Measurements from ENCODE around the gene GUSB.

The GUSB gene

GRCh38 chr7:65927489-65928448 is 54.2 kb downstream of the GUSB start:
- H3K4me1 ChIP-seq (ENCODE audit: insufficient read depth, poor library complexity, severe bottlenecking), result no peaks in the 10 kb centered on the region
- no peak overlapping the region for H3K27ac ChIP-seq (ENCODE audit: poor library complexity, severe bottlenecking)
- H3K36me3 ChIP-seq (ENCODE audit: low read depth), result 0 out of 2 replicates have a peak, but pooled peaks cover 3% of the 10 kb centered on the region
- ATAC-seq (ENCODE audit: low read depth) (no peak), DNase-seq (ENCODE audit: low spot score) (no peak)
- H3K27me3 ChIP-seq (ENCODE audit: insufficient read depth, poor library complexity, severe bottlenecking), result no peaks in the 10 kb centered on the region
- H3K4me3 ChIP-seq (ENCODE audit: severe bottlenecking), result no peak overlapping the region
- no peak for TF ChIP-seq CTCF (IDR thresholded peaks at IDR 0.05; ENCODE audit: poor library complexity, severe bottlenecking)
- peaks cover 1% of the 10 kb centered on the region for H3K9me3 ChIP-seq (ENCODE audit: severe bottlenecking)

GRCh38 chr7:65926588-65926987 is 55.4 kb downstream of the GUSB start:
- Histone ChIP-seq H3K27ac (ENCODE audit: poor library complexity, severe bottlenecking) (no peak overlapping the region), H3K4me1 (ENCODE audit: insufficient read depth, poor library complexity, severe bottlenecking) (no peaks in the 10 kb centered on the region), H3K4me3 (ENCODE audit: severe bottlenecking) (no peak overlapping the region), H3K36me3 (ENCODE audit: low read depth) (0 out of 2 replicates have a peak, but pooled peaks cover 3% of the 10 kb centered on the region), H3K27me3 (ENCODE audit: insufficient read depth, poor library complexity, severe bottlenecking) (no peaks in the 10 kb centered on the region), H3K9me3 (ENCODE audit: severe bottlenecking) (peaks cover 1% of the 10 kb centered on the region)
- ATAC-seq (ENCODE audit: low read depth) (no peak), DNase-seq (ENCODE audit: low spot score) (no peak)
- TF ChIP-seq CTCF (IDR thresholded peaks at IDR 0.05; ENCODE audit: poor library complexity, severe bottlenecking), result no peak

- Histone ChIP-seq H3K9me3 (ENCODE audit: severe bottlenecking) (peaks cover 1% of the 10 kb centered on the region), H3K27ac (ENCODE audit: poor library complexity, severe bottlenecking) (no peak overlapping the region), H3K27me3 (ENCODE audit: insufficient read depth, poor library complexity, severe bottlenecking) (no peaks in the 10 kb centered on the region), H3K4me3 (ENCODE audit: severe bottlenecking) (no peak overlapping the region), H3K4me1 (ENCODE audit: insufficient read depth, poor library complexity, severe bottlenecking) (no peaks in the 10 kb centered on the region), H3K36me3 (ENCODE audit: low read depth) (peaks cover 3% of the 10 kb centered on the region; the same call in 1 of the 2 replicates)
- no peak for DNase-seq (ENCODE audit: low spot score)
- ATAC-seq (ENCODE audit: low read depth), result no peak
- TF ChIP-seq CTCF (IDR thresholded peaks at IDR 0.05; ENCODE audit: poor library complexity, severe bottlenecking), result no peak
Observed at GRCh38 chr7:65925040-65925439, 57.0 kb downstream of the GUSB start.

- no peaks in the 10 kb centered on the region for H3K9me3 ChIP-seq (ENCODE audit: severe bottlenecking)
- peaks cover 3% of the 10 kb centered on the region; the same call in 1 of the 2 replicates for H3K36me3 ChIP-seq (ENCODE audit: low read depth)
- DNase-seq (ENCODE audit: low spot score), result no peak
- H3K27ac ChIP-seq (ENCODE audit: poor library complexity, severe bottlenecking), result no peak overlapping the region
- no peak overlapping the region for H3K4me3 ChIP-seq (ENCODE audit: severe bottlenecking)
- H3K4me1 ChIP-seq (ENCODE audit: insufficient read depth, poor library complexity, severe bottlenecking), result no peaks in the 10 kb centered on the region
- no peaks in the 10 kb centered on the region for H3K27me3 ChIP-seq (ENCODE audit: insufficient read depth, poor library complexity, severe bottlenecking)
- no peak for ATAC-seq (ENCODE audit: low read depth)
- TF ChIP-seq CTCF (IDR thresholded peaks at IDR 0.05; ENCODE audit: poor library complexity, severe bottlenecking), result no peak
Observed at GRCh38 chr7:65924193-65924592, 57.8 kb downstream of the GUSB start.

GRCh38 chr7:65923316-65923715 is 58.7 kb downstream of the GUSB start:
- Histone ChIP-seq H3K4me3 (ENCODE audit: severe bottlenecking) (no peak overlapping the region), H3K4me1 (ENCODE audit: insufficient read depth, poor library complexity, severe bottlenecking) (no peaks in the 10 kb centered on the region), H3K27me3 (ENCODE audit: insufficient read depth, poor library complexity, severe bottlenecking) (no peaks in the 10 kb centered on the region), H3K36me3 (ENCODE audit: low read depth) (peaks cover 5% of the 10 kb centered on the region; the same call in 1 of the 2 replicates), H3K9me3 (ENCODE audit: severe bottlenecking) (no peaks in the 10 kb centered on the region), H3K27ac (ENCODE audit: poor library complexity, severe bottlenecking) (no peak overlapping the region)
- TF ChIP-seq CTCF (IDR thresholded peaks at IDR 0.05; ENCODE audit: poor library complexity, severe bottlenecking), result no peak
- no peak for DNase-seq (ENCODE audit: low spot score)
- no peak for ATAC-seq (ENCODE audit: low read depth)

Measured in RWPE2 (cell line).